Spleen (tissue), 11 donors: Measurements from ENCODE around the gene RIMBP2. TPM values are rescaled to one million over a fixed set of nuclear protein-coding genes. Genes with fewer than 3 reads are reported as not detected.

Source experiments
- DNase-seq: peaks from one replicate; pipeline ENCODE4 v3.0.0-alpha.2; 2020
- H3K27ac ChIP-seq, 8 donors: fragments of 200-600 bp; sonication (generic) in 7 of 8; 1 replicate in 4 of 8; 2 replicates in 4 of 8; pipeline versions ENCODE4 v1.5.0 to v1.8.0; 2016 to 2021; ENCODE audit warnings: inconsistent platforms in 4 of 8, mild to moderate bottlenecking in 4 of 8, moderate library complexity in 1 of 8
- H3K27me3 ChIP-seq, 7 donors: fragments of 200-600 bp; sonication (generic) in 6 of 7; replicated peaks in 1 of 7; 1 replicate in 4 of 7; 2 replicates in 3 of 7; pipeline versions ENCODE4 v1.5.0 to v1.8.0; 2016 to 2021; ENCODE audit warnings: inconsistent platforms in 3 of 7, mild to moderate bottlenecking in 1 of 7
- H3K36me3 ChIP-seq, 6 donors: fragments of 200-600 bp; sonication (generic) in 5 of 6; 1 replicate in 4 of 6; 2 replicates in 2 of 6; pipeline versions ENCODE4 v1.5.0 to v1.8.0; 2016 to 2021; ENCODE audit warnings: inconsistent platforms in 2 of 6
- H3K4me1 ChIP-seq, 6 donors: fragments of 200-600 bp; sonication (generic) in 5 of 6; 1 replicate in 3 of 6; 2 replicates in 3 of 6; pipeline versions ENCODE4 v1.5.0 to v1.8.0; 2016 to 2021; ENCODE audit warnings: inconsistent platforms in 3 of 6
- H3K4me3 ChIP-seq, 8 donors: fragments of 200-600 bp; sonication (generic) in 7 of 8; 1 replicate in 4 of 8; 2 replicates in 4 of 8; pipeline versions ENCODE4 v1.5.0 to v1.8.0; 2016 to 2021; ENCODE audit warnings: inconsistent platforms in 4 of 8, mild to moderate bottlenecking in 4 of 8, moderate library complexity in 2 of 8
- H3K9me3 ChIP-seq, 8 donors: fragments of 200-600 bp; sonication (generic) in 7 of 8; 1 replicate in 4 of 8; 2 replicates in 4 of 8; pipeline versions ENCODE4 v1.5.0 to v1.8.0; 2016 to 2021; ENCODE audit warnings: inconsistent platforms in 4 of 8
- POLR2A ChIP-seq, 3 donors: fragments of 450-650 bp; IDR thresholded peaks; one replicate each; pipeline ENCODE4 v1.5.1; 2017; ENCODE audit warnings: antibody characterized with exemption in 3 of 3, mild to moderate bottlenecking in 1 of 3
- POLR2AphosphoS5 ChIP-seq, 3 donors: sonication (generic); formaldehyde crosslinking; IDR thresholded peaks; one replicate each; pipeline ENCODE4 v1.5.1; 2017; ENCODE audit warnings: antibody characterized with exemption in 3 of 3
- WGBS, 5 donors: extraction: QIAGEN DNeasy Blood & Tissue Kit in 3 of 5; methylation state at CpG; one replicate each; pipeline versions ENCODE4 v1.1.5 to v1.1.7; 2013 to 2018; 5-methylcytosine and 5-hydroxymethylcytosine counted together
- intact Hi-C: fragments of 100-400 bp; cut with DNase I; formaldehyde crosslinking; loops from one replicate; pipeline ENCODE4 v1.15.0; 2023; ENCODE audit warnings: low total_unique reads
- polyA plus RNA-seq, 3 donors: library from polyadenylated mRNA; stranded (reverse); fragments of 200-250 nt; gene quantifications; one replicate each; pipeline ENCODE4 v1.2.1, GENCODE V29; 2013
- total RNA-seq, 7 donors: library from RNA; depleted of rRNA in 3 of 7; stranded (reverse); fragments of >200 nt in 3 of 7; fragmentation: NEBNext Ultra II Directional in 4 of 7; extraction: Animal tissue kit (Norgen Biotek cat#: 25700) in 4 of 7; gene quantifications; one replicate each; pipeline versions ENCODE4 v1.1.0 to v1.2.1, GENCODE V29; 2016 to 2021
- TF ChIP-seq, protein P1 (sequence below), 11 experiments: fragments of 200-600 bp in 7 of 11; fragments of 450-650 bp in 4 of 11; sonication (generic) in 4 of 11; IDR thresholded peaks in 8 of 11; conservative IDR thresholded peaks in 3 of 11; 1 replicate in 7 of 11; 2 replicates in 4 of 11; pipeline versions ENCODE4 v1.4.0 to v1.8.0; 2016 to 2021; ENCODE audit warnings: antibody characterized with exemption in 11 of 11, inconsistent platforms in 4 of 11, mild to moderate bottlenecking in 1 of 11
- donor health status: healthy with polysubstance abuse.
- donor health status: DM: no; HTN: no; CAD: no; lungs with moderate emphysema.
- donor health status: DM: no; HTN: no; CAD: no.
- donor health status: Bipolar disorder and iron deficiency.
- donor health status: healthy.
- donor health status: DM: no; HTN: no; CAD: no.
- donor health status: DM: yes; HTN: yes; CAD: no.

The RIMBP2 gene
- total and polyA plus RNA-seq, 10 donors: 0.05 to 5.2 (median 0.95) TPM

DNA sequence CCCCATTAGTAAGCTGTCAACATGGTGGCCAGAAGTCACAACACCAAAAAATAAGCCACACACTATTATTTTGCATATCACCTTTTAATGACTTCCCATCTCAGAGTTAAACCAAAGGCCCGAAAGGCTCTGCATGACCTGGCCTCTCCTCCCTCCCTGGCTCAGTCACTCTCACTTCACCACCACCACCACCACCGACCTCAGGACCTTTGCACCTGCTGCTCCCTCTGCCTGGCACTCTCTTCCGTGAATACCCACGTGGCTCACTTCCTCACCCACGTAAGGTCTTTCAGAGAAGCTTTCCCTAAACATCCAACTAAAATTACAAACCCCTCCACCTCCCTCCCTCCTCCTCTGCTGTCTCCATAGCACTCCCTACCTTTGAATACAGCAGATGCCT is 134.3 kb downstream of the RIMBP2 start:
- intact Hi-C loops: no loop called here
- no peak for TF ChIP-seq POLR2A (IDR thresholded peaks at IDR 0.05)
- TF ChIP-seq, protein P1, sequence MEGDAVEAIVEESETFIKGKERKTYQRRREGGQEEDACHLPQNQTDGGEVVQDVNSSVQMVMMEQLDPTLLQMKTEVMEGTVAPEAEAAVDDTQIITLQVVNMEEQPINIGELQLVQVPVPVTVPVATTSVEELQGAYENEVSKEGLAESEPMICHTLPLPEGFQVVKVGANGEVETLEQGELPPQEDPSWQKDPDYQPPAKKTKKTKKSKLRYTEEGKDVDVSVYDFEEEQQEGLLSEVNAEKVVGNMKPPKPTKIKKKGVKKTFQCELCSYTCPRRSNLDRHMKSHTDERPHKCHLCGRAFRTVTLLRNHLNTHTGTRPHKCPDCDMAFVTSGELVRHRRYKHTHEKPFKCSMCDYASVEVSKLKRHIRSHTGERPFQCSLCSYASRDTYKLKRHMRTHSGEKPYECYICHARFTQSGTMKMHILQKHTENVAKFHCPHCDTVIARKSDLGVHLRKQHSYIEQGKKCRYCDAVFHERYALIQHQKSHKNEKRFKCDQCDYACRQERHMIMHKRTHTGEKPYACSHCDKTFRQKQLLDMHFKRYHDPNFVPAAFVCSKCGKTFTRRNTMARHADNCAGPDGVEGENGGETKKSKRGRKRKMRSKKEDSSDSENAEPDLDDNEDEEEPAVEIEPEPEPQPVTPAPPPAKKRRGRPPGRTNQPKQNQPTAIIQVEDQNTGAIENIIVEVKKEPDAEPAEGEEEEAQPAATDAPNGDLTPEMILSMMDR (IDR thresholded peaks at IDR 0.05 in 8 of 11, conservative IDR thresholded peaks at IDR 0.05 in 3 of 11): no peak
- TF ChIP-seq POLR2AphosphoS5 (IDR thresholded peaks at IDR 0.05): no peak
- 63 to 78% (median 69%) methylated on average over 5 of the region's 5 CpGs for WGBS, 5 donors
- Histone ChIP-seq H3K9me3 (peaks cover 0 to 15% (median 2%) of the 10 kb centered on the region in 8 donors), H3K27me3 (no peaks in the 10 kb centered on the region), H3K36me3 (no peaks in the 10 kb centered on the region), H3K27ac (no peak overlapping the region), H3K4me3 (no peak overlapping the region), H3K4me1 (no peaks in the 10 kb centered on the region)
- no peak for DNase-seq

DNA sequence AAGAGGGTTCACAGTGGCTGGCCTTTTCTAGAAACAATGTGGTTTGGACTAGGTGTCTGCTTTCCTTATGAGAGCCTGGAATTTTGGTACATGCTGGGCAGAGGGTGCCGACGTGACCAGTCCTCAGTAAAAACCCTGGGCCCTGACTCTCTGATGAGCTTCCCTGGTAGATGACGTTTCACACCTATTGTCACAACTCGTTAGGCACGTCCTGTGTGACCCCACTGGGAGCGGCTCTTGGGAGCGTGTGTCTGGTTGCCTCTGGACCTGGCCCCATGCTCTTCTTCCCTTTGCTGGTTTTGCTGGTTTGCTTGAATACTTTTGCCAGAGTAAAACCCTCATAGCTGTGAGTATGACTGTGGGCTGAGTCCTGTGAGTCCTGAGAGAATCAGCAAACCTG is 136.9 kb downstream of the RIMBP2 start:
- TF ChIP-seq POLR2A (IDR thresholded peaks at IDR 0.05): no peak
- Histone ChIP-seq H3K4me1 (no peaks in the 10 kb centered on the region), H3K4me3 (no peak overlapping the region), H3K36me3 (no peaks in the 10 kb centered on the region), H3K9me3 (no peaks in the 10 kb centered on the region), H3K27ac (no peak overlapping the region), H3K27me3 (no peaks in the 10 kb centered on the region)
- intact Hi-C loops: no loop called here
- WGBS, 5 donors: 53 to 76% (median 63%) methylated on average over 7 of the region's 7 CpGs
- no peak for DNase-seq

- WGBS, 5 donors: 72 to 85% (median 81%) methylated on average over 6 of the region's 6 CpGs
- no peaks in the 10 kb centered on the region for H3K27me3 ChIP-seq
- H3K4me1 ChIP-seq: no peaks in the 10 kb centered on the region
- no peaks in the 10 kb centered on the region for H3K9me3 ChIP-seq
- no peak overlapping the region for H3K27ac ChIP-seq
- intact Hi-C loops: no loop called here
- no peak for DNase-seq
- H3K4me3 ChIP-seq: no peak overlapping the region
- TF ChIP-seq, protein P1 (IDR thresholded peaks at IDR 0.05 in 8 of 11, conservative IDR thresholded peaks at IDR 0.05 in 3 of 11): no peak
- TF ChIP-seq POLR2AphosphoS5 (IDR thresholded peaks at IDR 0.05) (no peak), POLR2A (IDR thresholded peaks at IDR 0.05) (no peak)
- no peaks in the 10 kb centered on the region for H3K36me3 ChIP-seq
Observed at GRCh38 chr12:130577351-130577750, 138.7 kb downstream of the RIMBP2 start.

DNA sequence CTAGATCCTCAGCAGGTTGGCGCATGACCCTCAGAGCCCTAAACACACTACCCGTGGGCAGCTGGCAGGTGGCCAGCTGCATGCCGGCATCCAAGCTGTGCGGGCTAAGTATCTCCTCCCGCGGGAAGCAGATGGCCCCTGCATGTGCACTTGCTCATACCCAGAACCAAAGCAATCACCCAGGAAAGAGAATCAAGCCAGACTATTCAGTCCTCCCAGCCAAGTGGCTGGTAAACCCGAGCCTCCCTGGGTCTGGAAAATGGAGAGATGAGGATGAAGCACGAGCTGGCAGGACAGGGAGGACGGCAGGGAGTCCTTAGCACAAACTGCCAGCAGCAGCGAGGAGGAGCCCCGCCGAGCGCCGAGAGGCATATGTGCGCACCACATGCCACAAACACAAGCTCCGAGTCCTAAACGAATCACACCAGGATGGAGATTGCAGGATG is 139.7 kb downstream of the RIMBP2 start:
- no peak for DNase-seq
- no peaks in the 10 kb centered on the region for H3K4me1 ChIP-seq
- intact Hi-C loops: no loop called here
- WGBS, 5 donors: 83 to 92% (median 88%) methylated on average over 17 of the region's 17 CpGs
- TF ChIP-seq POLR2AphosphoS5 (IDR thresholded peaks at IDR 0.05) (no peak), POLR2A (IDR thresholded peaks at IDR 0.05) (no peak)
- TF ChIP-seq, protein P1 (IDR thresholded peaks at IDR 0.05 in 8 of 11, conservative IDR thresholded peaks at IDR 0.05 in 3 of 11): no peak
- H3K4me3 ChIP-seq: no peak overlapping the region
- H3K36me3 ChIP-seq: no peaks in the 10 kb centered on the region
- H3K27ac ChIP-seq: no peak overlapping the region
- no peaks in the 10 kb centered on the region for H3K27me3 ChIP-seq
- no peaks in the 10 kb centered on the region for H3K9me3 ChIP-seq

- Histone ChIP-seq H3K36me3 (no peaks in the 10 kb centered on the region), H3K27me3 (no peaks in the 10 kb centered on the region), H3K27ac (no peak overlapping the region), H3K4me1 (no peaks in the 10 kb centered on the region), H3K4me3 (no peak overlapping the region), H3K9me3 (no peaks in the 10 kb centered on the region)
- no peak for DNase-seq
- intact Hi-C loops: no loop called here
- 42 to 70% (median 66%) methylated on average over 4 to 6 of the region's 6 CpGs for WGBS, 5 donors
- TF ChIP-seq POLR2AphosphoS5 (IDR thresholded peaks at IDR 0.05) (no peak), POLR2A (IDR thresholded peaks at IDR 0.05) (no peak)
- TF ChIP-seq, protein P1 (IDR thresholded peaks at IDR 0.05 in 8 of 11, conservative IDR thresholded peaks at IDR 0.05 in 3 of 11): no peak
Observed at GRCh38 chr12:130574402-130574801, 141.7 kb downstream of the RIMBP2 start.
